Measurements from ENCODE around the gene IGF1R. TPM values are rescaled to one million over a fixed set of nuclear protein-coding genes. Genes with fewer than 3 reads are reported as not detected.
"Not testable (repeated sequence)": the region's sequence is repeated elsewhere in the genome, so short reads cannot be mapped to it uniquely, and the experiment has no call there.

Gene IGF1R
- total RNA-seq, 3 donors from 2014 or later, result 16.7 to 28.6 (median 25.1) TPM

DNA sequence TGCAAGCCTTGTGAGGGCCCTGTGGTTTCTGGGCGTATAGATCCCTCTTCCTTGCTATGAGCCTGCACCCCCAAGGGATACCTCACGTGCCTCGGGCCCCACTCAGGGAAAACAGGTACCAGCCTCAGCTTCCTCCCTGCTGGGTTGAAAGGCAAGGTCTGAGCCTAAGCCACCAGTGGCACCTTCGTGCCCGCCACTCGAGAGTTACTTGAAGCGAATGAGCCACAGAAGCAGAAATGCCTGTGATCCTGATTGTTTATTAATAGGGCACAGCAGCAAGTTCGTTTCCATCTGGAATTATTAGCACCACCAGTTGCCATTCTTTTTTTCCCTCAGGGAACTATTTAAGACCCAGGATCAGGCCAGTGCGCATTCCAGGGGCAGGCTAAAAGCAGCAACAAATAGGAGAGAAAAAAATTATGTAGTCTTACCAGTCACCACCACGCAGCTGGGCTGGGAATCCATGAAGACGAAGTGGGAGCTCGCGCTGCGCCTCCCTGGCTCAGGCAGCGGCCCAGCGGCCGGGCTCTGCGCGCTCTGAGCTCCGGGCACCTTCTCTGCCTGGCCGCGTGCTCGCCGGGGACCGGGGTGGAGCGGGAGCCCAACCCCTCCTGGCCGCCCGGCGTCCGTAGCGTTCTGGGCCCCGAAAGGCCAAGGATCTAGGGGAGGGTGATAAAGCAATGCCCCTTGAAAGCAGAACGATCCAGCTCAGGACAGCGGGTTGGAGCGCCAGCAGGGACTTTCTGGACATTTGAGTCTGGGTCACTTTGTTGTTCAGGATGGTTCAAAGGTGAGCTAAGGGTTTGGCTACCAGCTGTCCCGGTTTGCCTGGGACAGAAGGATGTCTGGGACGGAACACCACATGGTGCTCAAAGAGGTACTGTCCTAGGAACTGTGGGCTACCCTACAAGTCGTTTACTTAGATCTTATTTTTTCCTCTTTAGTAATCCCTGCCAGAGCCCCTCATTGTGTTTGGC, 356.9 kb downstream of the IGF1R start:
- DNase-seq; H3K4me3 Mint-ChIP-seq; ATAC-seq; H3K36me3 Mint-ChIP-seq (ENCODE audit: insufficient read depth); H3K27me3 Mint-ChIP-seq (ENCODE audit: low read depth); H3K9me3 Mint-ChIP-seq; H3K4me1 Mint-ChIP-seq (ENCODE audit: low read depth): not testable (repeated sequence)

DNA sequence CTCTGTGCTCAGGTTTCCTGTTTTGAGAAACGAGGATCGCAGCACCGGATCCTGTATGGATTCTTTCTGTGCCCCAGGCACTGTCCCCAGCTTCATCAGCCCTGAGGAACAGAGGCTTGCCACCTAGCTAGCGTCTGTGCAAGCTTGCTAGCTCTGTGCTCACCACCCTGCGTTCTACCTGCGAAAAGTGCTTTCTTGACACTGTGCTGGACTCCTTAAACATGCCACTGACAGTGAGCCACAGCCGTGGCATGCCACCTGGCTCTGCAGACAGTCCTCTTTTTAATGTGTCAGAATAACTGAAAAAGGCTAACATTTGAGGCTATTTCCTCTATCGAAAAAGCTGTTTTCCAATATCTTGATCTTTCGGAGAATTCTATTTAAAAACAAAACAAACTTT, 357.8 kb downstream of the IGF1R start:
- no peaks in the 10 kb centered on the region for H3K27me3 Mint-ChIP-seq (ENCODE audit: low read depth)
- no peaks in the 10 kb centered on the region for H3K36me3 Mint-ChIP-seq (ENCODE audit: insufficient read depth)
- no peaks in the 10 kb centered on the region for H3K4me1 Mint-ChIP-seq (ENCODE audit: low read depth)
- ATAC-seq (no peak), DNase-seq (no peak)
- H3K4me3 Mint-ChIP-seq, result no peak overlapping the region
- no peaks in the 10 kb centered on the region for H3K9me3 Mint-ChIP-seq

DNA sequence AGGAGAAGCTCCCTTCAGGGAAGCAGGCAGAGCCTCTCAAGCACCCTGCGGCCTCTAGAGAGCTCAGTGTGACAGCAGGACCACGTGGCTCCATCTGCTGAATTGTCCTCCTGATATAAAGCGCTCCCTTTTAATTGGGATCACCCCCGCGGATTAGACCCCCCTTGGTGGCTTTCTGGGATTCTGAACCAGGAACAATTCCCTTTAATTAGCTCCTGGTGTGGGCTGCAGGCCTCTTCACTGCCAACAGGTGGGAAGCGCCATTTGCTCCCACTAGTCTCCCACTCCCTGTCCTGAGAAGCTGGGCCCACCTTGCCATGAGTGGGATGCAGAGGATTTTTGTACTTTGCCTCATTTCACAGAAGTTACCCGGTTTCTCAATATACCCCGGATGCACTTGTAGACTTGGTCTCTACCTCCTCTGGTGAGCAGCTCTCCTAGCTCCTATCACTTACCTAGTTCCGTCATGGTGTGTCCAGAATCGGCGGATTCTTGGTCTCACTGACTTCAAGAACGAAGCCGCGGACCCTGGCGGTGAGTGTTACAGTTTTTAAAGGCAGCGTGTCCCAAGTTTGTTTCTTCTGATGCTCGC, 358.7 kb downstream of the IGF1R start:
- H3K36me3 Mint-ChIP-seq (ENCODE audit: insufficient read depth), result no peaks in the 10 kb centered on the region
- DNase-seq, result no peak
- H3K27me3 Mint-ChIP-seq (ENCODE audit: low read depth), result no peaks in the 10 kb centered on the region
- no peaks in the 10 kb centered on the region for H3K4me1 Mint-ChIP-seq (ENCODE audit: low read depth)
- no peak overlapping the region for H3K4me3 Mint-ChIP-seq
- no peak for ATAC-seq
- no peaks in the 10 kb centered on the region for H3K9me3 Mint-ChIP-seq

DNA sequence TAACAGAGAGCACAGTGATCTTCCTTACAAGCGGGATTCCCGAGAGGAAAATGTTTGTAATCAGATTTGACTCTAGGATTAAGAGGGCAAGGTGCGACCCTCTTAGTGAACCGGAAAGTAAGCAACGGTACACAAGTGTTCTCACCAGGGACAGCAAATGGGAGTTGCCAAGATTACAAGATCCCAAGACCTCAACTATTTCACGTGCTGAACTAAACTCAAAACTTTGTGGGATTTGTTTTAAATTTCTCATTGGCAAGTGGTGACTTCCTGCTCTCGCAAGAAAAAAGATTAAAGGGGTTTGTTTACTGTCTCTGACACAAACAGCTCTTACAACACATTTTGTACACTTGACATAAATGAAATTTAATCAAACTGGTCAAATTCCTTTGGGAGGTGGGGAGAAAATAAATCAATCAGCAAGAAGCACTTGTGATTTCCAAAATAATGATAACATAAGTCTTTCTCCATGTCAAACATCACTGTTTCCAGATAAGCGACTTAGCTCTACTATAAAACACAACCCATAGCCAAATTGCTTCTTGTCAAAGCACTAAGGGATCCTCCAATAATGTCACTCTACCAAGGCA, 361.5 kb downstream of the IGF1R start:
- peaks cover 3% of the 10 kb centered on the region for H3K27me3 Mint-ChIP-seq (ENCODE audit: low read depth)
- ATAC-seq (no peak), DNase-seq (no peak)
- no peaks in the 10 kb centered on the region for H3K36me3 Mint-ChIP-seq (ENCODE audit: insufficient read depth)
- H3K4me3 Mint-ChIP-seq, result no peak overlapping the region
- H3K4me1 Mint-ChIP-seq (ENCODE audit: low read depth), result no peaks in the 10 kb centered on the region
- no peaks in the 10 kb centered on the region for H3K9me3 Mint-ChIP-seq

DNA sequence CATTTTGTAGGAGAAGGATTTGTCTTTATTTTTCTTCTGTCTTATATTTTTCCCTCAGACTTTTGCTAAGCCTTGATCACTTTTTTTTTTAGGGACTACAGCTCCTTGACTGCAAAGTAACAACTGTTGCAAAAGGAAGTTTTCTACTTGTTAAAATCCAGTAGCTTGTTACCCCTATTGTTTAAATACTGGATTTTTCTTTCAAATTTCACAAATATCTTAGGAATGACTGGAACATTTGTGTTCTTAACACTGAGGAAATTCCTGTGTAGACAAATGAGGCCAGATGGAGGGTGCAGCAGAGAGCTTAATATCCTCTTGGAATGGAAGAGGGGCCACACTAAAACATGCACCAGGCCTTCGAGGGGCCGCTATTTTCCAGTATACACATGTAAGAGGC, 362.4 kb downstream of the IGF1R start:
- DNase-seq (no peak), ATAC-seq (no peak)
- peaks cover 4% of the 10 kb centered on the region for H3K27me3 Mint-ChIP-seq (ENCODE audit: low read depth)
- H3K36me3 Mint-ChIP-seq (ENCODE audit: insufficient read depth), result no peaks in the 10 kb centered on the region
- H3K4me3 Mint-ChIP-seq, result no peak overlapping the region
- H3K4me1 Mint-ChIP-seq (ENCODE audit: low read depth), result no peaks in the 10 kb centered on the region
- no peaks in the 10 kb centered on the region for H3K9me3 Mint-ChIP-seq

All from activated T-cell treated with anti-CD3 and anti-CD28 coated beads, Interleukin-2, amount 50 U/mL, for 4 hours (primary cell).